ENCODE measurements around the gene TFEB. TPM values are rescaled to one million over a fixed set of nuclear protein-coding genes. Genes with fewer than 3 reads are reported as not detected.

Gene TFEB
- total RNA-seq, 1 donor from 2014 or later: 37.8 TPM

DNA sequence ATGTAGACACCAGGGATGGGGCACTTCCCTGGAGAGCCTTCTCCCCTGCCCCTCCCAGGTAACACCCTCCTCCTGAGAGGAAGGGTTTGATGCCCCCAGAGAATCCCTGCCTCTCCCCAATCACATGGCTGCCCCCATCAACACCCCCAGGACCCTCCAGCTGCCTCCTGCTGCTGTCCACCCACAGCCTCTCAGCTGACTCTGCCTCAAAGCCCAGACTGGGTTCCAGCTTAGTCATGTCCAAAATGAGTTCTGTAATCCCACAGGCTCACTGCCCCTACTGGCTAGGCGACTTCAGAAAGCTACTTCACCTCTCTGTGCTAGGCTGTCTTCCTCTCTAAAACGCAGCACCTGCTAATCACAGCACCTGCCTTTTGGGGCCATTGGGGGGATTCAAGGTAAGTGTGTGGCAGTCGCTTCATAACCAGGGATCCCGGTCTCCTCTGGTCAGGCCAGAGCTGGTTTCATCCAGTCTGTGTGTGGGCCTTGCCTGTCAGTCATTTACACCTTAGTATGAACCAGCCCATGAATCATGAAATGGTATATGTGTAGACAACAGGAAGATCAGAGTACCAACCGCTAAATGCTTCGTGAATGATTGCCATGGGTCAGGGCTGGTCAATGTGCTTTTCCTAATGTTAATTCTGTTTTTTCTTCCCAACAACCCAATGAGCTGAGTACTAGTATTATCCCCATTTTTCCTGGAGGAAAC, 40.4 kb downstream of the TFEB start:
- H3K4me3 ChIP-seq: no peak overlapping the region
- intact Hi-C loops (cut with DNase I): no loop called here
- no peak overlapping the region for H3K27ac ChIP-seq
- H3K27me3 ChIP-seq: no peaks in the 10 kb centered on the region
- no peaks in the 10 kb centered on the region for H3K4me1 ChIP-seq
- TF ChIP-seq, protein P1, sequence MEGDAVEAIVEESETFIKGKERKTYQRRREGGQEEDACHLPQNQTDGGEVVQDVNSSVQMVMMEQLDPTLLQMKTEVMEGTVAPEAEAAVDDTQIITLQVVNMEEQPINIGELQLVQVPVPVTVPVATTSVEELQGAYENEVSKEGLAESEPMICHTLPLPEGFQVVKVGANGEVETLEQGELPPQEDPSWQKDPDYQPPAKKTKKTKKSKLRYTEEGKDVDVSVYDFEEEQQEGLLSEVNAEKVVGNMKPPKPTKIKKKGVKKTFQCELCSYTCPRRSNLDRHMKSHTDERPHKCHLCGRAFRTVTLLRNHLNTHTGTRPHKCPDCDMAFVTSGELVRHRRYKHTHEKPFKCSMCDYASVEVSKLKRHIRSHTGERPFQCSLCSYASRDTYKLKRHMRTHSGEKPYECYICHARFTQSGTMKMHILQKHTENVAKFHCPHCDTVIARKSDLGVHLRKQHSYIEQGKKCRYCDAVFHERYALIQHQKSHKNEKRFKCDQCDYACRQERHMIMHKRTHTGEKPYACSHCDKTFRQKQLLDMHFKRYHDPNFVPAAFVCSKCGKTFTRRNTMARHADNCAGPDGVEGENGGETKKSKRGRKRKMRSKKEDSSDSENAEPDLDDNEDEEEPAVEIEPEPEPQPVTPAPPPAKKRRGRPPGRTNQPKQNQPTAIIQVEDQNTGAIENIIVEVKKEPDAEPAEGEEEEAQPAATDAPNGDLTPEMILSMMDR (IDR thresholded peaks at IDR 0.05): no peak
- no peak for TF ChIP-seq POLR2A (IDR thresholded peaks at IDR 0.05)
- no peak for TF ChIP-seq POLR2AphosphoS5 (IDR thresholded peaks at IDR 0.05; ENCODE audit: insufficient read depth in 1 of 2, low read depth in 1 of 2)
- peaks cover 3 to 5% of the 10 kb centered on the region in 2 donors for H3K36me3 ChIP-seq
- no peak for DNase-seq (ENCODE audit: extremely low spot score in 2 of 2)
- no peaks in the 10 kb centered on the region for H3K9me3 ChIP-seq

DNA sequence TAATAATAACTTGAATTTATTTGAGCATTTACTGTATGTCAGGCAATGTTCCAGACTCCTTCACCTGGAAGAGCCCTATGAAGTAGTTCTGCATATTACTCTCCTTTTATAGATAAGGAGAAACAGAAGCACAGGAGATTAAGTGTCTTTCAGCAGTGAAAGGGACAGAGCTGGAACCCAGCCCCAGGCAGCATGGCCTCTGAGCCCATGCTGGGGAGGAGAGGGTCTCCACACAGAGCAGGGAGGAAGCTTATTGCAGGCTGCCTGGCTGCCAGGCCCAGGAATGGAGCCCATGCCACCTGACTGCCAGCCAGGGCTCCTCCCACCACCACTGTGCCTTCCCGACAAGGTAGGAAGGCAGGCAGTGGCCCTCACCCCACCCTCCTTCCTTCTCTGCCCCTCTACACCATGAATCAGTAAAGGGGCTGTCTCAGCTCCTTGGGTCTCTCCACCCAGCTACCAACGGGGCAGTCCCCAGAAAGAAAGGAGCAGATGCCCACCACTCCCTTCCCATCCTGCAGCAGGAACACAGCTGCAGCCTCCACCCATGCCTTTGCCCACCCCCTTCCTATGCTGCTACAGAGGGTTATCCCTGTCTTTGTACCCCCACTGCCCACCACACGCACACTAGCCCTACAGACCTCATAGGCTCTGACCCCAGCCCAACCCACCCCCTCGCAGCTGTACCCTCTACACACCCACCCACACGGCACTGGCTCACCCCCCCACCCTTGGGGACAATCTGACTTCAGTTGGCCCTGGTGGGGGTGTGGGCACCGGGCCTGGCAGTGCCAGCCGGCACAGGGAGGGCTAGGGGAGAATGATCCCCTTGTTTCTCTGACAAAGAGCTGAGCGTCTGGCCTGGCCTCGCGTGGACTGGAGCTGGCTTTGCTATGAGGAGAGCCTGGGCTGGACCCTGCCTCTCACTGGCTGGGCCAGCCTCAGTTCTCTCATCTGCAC, 41.8 kb downstream of the TFEB start:
- TF ChIP-seq POLR2A (IDR thresholded peaks at IDR 0.05) (no peak), POLR2AphosphoS5 (IDR thresholded peaks at IDR 0.05; ENCODE audit: insufficient read depth in 1 of 2, low read depth in 1 of 2) (no peak)
- TF ChIP-seq, protein P1 (IDR thresholded peaks at IDR 0.05): no peak
- Histone ChIP-seq H3K4me1 (peaks cover 4% of the 10 kb centered on the region), H3K36me3 (peaks cover 3 to 5% of the 10 kb centered on the region in 2 donors), H3K27ac (no peak overlapping the region), H3K4me3 (no peak overlapping the region), H3K27me3 (no peaks in the 10 kb centered on the region), H3K9me3 (no peaks in the 10 kb centered on the region)
- intact Hi-C loops (cut with DNase I): no loop called here
- no peak for DNase-seq (ENCODE audit: extremely low spot score in 2 of 2)

DNA sequence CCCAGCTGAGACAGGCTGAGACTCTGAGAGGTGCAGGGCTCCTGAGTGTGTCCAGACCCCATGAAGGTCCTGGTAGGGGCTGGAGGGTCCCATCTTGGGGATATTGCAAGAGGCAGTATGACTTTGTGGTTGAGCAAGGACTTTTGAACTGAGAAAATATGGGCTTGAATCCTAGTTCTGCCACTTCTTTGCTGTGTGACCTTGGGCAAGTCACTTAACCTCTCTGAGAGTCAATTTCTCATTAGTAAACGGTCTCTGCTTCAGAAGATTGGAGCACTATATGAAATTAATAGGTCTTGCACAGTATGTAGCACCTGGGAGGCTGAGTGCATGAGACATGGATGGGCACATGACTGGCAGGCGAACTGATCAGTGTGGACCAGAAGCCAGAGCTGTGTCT, 42.7 kb downstream of the TFEB start:
- Histone ChIP-seq H3K27ac (no peak overlapping the region), H3K27me3 (no peaks in the 10 kb centered on the region), H3K4me3 (no peak overlapping the region), H3K4me1 (peaks cover 4% of the 10 kb centered on the region), H3K9me3 (no peaks in the 10 kb centered on the region), H3K36me3 (peaks cover 3 to 10% of the 10 kb centered on the region in 2 donors)
- no peak for DNase-seq (ENCODE audit: extremely low spot score in 2 of 2)
- TF ChIP-seq, protein P1 (IDR thresholded peaks at IDR 0.05): no peak
- no peak for TF ChIP-seq POLR2A (IDR thresholded peaks at IDR 0.05)
- TF ChIP-seq POLR2AphosphoS5 (IDR thresholded peaks at IDR 0.05; ENCODE audit: insufficient read depth in 1 of 2, low read depth in 1 of 2): no peak
- intact Hi-C loops (cut with DNase I): no loop called here

DNA sequence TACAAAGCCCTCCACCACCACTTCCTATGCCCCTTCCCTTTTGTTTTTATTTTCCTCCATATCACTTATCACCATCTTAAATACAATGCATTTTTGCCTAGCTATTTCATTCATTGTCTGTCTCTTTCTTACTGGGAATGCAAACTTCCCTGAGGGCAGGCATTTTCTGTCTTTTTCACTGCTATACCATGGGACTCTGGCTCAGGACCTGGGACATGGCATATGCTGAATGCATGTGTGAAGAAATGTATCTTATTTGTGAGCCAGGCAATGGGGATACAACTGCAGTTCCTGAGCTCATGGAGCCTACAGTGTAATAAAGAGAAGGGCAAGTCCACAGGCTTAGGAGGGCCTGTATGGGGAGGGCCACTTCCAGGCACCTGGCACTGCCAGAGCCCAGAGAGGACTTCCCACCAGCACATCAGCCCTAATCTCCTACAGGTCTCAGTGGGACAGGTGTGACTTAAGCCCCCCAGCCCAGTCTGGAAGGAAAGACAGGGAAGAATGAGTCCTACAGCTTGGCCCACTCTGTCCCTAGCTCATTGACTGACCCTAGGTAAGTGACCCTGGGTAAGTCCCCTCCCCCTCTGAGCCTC, 43.2 kb downstream of the TFEB start:
- H3K36me3 ChIP-seq: peaks cover 3 to 15% of the 10 kb centered on the region in 2 donors
- H3K27ac ChIP-seq: no peak overlapping the region
- peaks cover 4% of the 10 kb centered on the region for H3K4me1 ChIP-seq
- TF ChIP-seq, protein P1 (IDR thresholded peaks at IDR 0.05): no peak
- H3K9me3 ChIP-seq: no peaks in the 10 kb centered on the region
- intact Hi-C loops (cut with DNase I): no loop called here
- no peaks in the 10 kb centered on the region for H3K27me3 ChIP-seq
- no peak for DNase-seq (ENCODE audit: extremely low spot score in 2 of 2)
- no peak overlapping the region for H3K4me3 ChIP-seq
